Activated CD8-positive, alpha-beta memory T cell treated with anti-CD3 and anti-CD28 coated beads, Interleukin-2, amount 50 U/mL, for 48 hours (primary cell): ENCODE measurements around the gene ANKRD28.
"Not testable (repeated sequence)": the region's sequence is repeated elsewhere in the genome, so short reads cannot be mapped to it uniquely, and the experiment has no call there.

Experiments
- DNase-seq: peaks from one replicate; pipeline ENCODE4 v3.0.0-alpha.2; 2020

The ANKRD28 gene

DNA sequence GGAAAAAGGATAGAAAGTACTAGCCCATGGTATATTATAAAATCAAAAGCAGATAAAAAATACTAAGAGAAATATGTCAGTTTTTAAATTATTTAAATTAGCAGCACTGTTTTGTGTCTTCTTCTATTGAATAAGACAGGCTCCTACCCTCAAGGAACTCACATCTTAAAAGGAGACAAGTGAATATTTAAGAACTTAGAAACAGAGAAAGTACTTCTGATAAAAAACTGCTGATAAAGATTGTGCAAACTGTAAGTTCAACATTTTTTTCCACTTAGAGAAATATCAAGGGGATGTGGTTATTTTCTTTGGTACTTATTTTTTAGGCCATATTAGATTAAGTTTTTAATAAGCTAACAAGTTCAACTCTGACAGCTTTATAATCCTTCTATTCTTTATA, 3.0 kb upstream of the ANKRD28 start:
- DNase-seq: no peak

DNA sequence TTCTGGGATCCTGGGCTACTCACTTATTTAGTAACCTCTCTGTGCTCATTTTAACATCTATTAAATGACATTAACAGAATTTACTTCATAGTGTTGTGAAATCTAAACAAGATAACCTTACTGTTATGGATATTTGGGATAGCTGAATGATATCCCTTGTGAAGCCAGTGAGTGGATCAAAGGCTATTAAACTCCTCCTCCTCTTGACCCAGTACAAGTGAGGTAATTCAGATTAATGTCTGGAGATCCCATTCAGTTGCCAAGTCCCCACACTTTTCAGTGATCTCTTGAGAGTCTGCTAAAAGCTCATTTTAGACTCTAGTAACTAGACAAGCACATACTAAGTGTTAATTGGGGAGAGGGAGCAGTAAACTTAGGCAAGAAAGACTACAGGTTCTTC, 2.5 kb upstream of the ANKRD28 start:
- DNase-seq: no peak

DNA sequence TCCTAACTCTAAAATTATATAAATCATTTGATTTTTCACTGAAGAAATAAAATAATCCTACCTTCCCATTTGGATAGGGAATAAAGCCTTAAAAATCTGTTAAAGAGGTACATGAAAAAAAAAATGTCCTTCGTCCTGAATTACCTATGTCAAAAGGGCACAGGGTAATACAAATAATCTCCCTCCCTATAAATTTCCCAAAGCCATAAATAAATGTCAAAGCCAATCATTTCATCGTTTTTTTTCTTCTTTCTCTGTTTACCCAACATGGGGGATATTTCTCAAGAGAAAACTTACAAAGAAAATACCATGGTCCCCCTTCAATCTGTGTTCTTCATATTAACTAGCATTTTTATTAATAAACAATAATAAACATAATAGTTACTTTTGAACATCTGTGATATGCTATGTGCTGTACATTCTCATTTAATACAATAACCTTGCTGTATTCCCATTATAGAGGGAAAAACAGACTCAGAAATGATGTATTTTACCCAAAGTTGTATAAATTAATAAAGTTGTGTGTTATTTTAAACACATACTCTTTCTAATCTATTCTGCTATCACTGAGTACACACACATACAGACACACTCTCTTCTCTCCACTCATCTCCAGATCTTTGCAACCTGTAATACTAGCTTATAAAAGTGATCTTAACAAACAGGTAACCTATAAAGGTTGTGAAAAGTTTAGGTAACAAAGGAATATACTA, 910 bp upstream of the ANKRD28 start:
- no peak for DNase-seq

DNA sequence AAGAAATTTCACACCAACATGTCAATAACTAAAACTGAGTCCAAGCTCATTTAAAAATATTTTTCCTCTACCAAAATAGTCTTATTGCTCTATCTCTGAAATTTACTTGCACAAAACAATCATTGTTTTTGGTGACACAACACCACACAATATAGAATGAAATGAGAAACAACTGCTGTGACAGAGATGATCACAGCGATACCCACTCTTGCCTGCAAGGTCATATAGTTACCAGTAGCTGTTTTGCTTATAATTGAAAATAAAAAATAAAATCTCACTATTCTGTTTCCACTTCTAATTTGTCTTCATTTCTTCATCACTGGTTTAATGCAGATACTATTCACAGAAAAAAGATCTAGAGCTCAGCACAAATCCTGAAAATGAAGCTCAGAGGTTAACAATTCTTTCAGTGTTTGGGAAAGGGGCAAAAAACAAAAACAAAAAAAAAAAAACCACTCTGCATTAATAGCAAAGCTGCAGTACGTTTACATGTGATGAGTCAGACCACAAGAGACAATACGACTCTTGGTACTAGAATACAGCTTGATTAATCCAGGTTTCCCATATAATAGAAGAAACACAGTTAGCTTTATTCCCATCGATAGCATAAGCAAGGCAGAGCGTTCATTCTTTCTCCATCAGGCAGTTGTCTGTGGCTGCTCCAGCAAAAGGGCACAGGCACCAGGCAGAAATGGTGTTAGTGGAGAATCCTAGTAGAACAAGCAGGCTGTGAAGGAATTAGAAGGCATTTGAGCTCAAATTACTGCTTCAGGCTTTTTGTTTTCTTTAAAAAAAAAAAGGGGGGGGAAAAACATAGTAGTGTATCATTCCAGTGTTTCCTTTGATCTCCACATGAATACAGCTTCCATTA, 773 bp downstream of the ANKRD28 start:
- DNase-seq: no peak

DNA sequence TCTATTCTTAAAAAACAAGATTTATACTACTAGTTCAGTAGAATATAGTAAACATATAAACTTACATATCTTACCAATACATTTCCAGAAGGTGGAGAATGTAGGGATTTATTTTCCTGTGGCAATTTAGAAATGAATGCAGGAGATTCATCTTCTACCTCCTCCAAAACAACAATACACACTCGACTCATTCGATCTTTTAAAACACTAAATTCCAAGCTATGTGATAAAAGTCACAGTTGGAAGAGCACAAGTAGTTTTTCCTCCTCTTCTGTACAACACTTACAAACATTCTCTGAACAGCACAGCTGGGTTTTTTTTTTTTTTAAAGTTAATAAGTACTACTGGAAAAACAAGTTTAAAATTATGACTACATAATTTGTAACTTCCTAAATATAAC, 1.4 kb downstream of the ANKRD28 start:
- DNase-seq: no peak

DNA sequence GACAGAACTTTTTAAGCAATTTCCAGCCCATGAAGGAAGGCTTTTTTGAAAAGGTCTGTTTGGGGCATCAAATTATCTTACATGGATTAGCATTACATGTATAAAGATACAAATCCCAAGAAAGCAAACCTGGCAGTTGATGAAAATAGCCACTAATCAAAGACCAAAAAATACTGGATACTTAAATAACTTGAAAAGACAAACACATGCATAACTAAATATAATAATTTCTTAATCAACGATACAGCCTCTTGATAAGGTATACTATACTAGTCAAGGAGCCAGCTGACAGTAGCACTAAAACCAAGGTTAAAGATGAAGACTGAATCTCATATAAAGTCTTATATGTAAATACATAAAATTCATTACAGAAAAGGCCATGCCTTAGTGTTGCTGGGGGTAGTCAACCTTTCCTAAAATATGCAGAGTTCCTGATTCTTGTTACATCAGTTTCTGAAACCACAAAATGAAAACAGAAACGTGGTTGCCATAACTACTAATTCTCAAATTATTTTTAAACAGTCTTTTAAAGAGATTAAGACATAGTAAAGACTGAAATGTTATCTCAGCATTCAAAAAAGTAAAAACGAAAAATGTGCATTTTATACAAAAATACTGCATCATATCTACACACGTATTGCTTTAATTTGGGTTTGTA, 2.0 kb downstream of the ANKRD28 start:
- DNase-seq: no peak

DNA sequence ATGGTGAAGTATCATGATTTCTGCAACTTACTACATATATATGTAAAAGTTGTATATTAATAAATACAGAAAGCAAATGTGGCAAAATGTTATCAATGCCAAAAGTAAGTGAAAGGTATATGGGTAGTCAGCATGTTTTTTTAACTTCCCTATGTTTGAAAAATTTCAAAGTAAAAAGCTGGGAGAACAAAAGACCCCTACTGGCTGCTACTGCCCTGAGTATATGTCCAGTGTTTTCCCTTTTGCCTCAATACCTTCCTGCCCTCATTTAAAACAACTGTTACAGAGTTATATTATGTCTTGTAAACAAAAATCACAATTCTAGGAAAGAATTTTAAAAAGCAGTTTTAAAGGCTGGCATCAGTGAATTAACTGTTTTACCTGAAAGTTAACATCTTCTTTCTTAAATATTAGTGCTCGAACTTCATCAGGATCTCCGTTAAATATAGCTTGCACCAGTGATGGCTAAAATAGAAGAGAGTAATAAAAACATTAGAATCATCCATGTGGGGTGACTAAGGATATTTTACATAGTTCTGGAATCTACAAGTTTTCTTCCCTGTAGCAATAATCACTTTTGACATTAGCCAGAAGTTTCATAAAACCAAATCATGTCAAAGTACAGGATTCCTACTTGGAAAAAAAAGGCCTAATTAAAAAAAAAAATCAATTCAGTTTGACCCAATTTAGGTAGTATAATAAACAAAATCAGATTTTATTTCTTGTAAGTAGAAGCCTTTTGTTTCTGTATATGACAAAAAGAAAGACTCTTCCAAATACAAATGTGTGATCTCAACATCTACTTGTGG, 2.7 kb downstream of the ANKRD28 start:
- DNase-seq: no peak

DNA sequence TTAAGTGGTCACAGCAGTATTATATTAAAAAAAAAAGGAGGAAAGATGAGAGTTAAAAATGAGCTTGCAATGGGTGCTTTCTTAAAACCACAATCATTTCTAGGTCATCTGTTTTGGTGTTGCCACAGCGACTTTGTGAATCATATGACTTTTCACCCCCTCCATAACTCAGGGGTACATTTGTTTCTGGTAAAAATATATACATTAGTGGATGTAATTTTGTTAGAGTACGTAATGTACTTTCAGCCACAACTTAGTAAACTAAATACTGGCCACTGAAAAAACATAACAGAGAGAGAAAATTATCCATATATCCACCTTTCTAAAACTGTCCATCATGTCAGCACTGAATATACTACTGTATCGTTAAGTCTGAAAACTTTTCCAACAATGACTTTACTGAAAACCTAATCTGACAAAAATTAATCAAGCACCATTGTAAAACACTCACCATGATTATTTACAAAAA, 3.4 kb downstream of the ANKRD28 start:
- no peak for DNase-seq

DNA sequence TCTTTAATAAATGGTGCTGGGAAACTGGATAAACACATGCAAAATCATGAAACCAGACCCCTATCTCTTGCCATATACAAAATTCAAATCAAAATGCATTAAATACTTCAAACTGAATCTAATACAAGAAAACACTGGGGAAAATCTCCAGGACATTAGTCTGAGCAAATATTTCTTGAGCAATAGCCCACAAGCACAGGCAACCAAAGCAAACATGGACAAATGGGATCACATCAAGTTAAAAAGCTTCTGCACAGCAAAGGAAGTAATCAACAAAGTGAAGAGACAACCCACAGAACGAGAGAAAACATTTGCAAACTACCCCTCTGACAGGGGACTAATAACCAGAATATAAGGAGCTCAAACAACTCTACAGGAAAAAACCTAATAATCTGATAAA, 6.3 kb downstream of the ANKRD28 start:
- DNase-seq: no peak

DNA sequence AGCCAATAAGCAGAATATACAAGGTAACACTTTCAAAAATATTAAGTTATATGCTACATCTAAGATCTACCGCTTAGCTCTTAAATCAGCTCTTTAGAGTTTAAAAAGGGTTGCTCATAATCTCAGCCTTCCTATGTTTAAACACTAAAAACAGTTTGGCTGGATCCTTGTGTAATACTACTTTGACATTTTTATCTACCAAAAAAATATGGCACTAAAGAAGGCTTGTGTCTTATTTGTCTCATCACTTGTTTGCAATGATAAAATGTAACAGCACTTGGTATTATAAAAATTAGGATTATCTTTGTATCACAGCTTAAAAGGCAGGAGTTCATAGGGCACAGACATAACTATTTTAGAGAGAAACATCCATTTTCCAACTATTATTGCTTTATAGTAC, 9.8 kb downstream of the ANKRD28 start:
- DNase-seq: no peak

DNA sequence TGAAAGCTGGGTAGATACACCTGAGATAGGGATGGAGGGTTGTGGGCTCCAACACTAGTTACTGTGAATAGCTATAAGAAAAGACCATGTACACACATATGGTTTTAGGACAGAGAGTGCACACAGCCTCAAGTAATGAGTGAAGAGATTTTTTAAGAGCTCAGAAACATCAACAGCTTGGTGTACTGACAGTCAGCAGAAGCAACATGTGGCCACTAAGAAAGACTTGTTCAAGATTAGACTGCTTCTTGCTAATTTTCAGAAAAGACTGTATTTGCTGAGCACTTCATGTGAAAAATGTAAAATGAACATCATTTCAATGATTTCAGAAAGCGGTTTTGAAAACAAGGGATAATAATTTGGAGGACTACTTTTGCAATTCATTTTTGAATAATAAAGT, 10.3 kb downstream of the ANKRD28 start:
- DNase-seq: no peak

DNA sequence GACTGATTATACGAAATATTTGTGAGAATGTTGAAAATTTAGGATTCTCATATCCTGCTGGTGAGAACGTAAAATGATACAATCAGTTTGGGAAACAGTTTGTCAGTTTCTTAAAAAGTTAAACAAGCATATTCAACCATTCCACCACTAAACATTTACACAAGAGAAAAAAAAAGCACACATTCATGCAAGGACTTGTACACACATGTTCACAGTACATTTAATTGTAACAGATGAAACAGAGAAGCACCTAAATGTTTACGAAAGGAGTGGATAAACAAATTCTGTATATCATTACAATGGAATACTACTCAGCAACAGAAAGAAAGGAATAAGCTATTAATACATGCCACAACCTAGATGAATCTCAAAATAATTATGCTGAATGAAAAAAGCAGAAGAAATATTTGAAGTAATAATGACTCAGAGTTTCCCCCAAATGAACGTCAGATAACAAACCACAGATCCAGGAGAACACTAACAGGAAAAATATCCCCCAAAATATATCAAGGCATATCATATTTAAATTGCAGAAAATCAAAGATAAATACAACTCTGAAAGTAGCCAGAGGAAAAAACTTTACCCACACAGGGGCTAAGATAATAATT, 14.3 kb downstream of the ANKRD28 start:
- no peak for DNase-seq

DNA sequence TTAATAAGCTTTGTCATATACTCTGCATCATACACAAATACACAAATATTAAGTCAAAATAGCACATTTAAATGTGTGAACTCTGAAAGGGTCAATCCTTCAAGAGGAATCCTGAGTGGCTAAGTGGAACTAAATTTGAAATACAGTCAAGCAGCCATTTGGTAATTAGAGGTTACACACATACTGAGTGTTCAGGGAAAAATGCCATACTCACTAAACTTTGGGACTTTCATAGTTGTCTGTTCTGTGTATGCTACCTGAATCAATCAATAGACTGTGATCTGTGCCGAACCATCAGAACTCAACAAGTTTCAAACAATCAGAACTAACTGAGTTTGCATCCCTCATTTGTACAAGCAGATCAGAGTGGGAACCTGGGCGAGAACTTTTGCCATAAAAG, 15.3 kb downstream of the ANKRD28 start:
- no peak for DNase-seq

DNA sequence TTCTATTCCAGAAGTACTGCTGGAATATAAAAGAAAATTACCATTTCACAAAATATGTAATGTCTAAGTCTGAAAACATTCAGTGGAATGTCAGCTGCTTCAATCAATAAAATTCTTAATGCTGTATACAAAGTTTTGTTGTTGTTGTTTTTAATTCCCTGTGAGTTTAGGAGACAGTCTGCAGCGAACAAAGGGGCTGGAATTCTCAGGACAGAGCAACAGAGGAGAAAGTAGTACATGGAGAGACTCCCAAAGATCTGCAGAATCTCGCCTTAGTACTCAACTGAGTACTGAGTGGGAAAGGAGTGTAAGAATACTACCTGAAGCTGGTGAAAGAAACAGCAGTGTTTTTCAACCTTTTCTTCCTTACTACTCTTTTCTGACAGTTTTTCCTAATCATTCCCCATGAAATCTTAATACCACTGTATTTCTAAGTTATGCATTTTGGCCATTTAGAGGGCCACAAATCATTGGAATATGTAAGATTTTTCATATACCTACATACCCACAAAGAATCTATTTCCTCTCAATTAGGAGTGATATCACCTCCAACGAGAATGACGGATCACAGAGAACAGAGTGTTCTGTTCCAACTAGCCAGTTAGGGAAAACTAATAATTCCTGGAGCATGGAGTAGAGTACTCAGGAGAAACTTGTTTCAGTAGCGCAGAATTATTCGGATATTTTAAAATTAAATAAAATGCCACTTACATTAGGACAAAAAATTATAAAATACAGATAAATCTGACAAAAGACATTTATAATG, 16.0 kb downstream of the ANKRD28 start:
- DNase-seq: no peak

DNA sequence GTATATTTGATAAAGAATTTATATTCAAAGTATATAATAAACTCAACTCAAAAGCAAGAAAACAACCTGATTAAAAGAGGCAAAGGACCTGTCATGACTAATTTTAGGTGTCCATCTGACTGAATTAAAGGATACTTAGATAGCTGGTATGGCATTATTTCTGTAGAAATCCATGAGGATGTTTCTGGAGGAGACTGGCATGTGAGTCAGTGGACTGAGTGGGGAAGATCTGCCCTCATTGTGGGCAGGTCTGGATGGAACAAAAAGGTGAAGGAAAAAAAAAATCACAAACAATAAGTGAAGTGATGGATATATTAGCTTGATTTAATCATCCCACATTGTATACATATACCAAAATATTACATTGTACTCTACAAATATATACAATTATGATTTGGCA, 16.6 kb downstream of the ANKRD28 start:
- DNase-seq: no peak

DNA sequence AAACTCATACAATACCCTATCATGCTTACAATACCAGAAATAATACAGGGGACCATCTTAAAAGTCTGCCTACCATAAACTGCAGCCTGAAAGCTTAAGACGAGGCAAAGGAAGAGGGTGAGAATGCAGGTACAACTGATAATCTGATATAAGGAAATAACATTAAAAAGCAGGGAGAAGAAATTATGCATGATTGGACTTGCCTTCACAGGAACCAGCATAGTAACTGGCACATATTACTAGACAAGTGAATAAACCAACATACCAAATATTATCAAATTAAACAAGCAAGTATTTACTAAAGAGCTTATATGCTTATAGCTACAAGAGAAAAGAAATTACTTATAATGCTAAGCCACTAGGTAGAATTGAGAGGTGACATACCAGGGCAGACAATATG, 18.7 kb downstream of the ANKRD28 start:
- no peak for DNase-seq

DNA sequence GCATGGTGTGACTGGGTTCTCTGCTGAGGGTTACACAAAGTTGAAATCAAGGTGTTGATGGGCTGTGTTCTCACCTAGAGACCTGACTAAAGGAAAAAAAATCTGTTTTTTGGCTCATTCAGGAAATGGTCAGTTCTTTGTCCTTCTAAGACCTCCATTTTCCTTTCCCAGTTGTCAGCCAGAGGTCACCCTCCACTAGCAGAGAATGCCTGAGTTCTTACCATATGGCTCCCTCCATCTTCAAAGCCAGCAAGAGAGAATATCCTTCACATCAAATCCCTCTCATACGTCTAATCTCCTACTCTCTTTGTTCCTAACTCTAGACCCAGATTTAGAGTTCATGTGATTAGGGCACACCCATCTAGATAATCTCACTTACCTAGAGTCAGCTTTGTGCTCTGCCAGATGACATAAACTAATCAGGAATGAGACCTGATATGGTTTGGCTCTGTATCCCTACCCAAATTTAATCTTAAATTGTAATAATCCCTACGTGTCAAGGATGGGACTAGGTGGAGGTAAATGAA, 19.4 kb downstream of the ANKRD28 start:
- no peak for DNase-seq

DNA sequence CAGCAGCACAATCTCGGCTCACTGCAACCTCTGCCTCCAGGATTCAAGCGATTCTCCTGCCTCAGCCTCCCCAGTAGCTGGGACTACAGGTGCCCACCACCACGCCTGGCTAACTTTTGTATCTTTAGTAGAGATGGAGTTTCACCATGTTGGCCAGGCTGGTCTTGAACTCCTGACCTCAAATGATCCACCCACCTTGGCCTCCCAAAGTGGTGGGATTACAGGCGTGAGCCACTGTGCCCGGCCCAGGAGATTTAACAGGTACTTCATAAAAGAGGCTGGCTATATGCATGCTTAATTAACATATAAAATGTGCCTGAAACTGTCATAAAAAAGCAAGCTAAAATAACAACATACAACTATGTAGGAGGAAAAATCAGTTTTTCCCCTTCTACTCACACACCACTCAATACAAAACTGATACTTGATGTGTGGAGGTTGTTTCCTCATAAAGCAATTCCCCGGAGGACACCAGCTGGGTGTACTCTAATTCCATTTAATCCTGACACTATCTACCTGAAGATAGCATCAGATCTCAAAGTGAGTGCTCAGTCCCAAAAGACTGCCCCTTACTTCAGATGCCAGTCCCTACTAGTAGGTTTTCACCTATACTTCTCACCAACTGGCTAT, 22.7 kb downstream of the ANKRD28 start:
- DNase-seq: not testable (repeated sequence)

DNA sequence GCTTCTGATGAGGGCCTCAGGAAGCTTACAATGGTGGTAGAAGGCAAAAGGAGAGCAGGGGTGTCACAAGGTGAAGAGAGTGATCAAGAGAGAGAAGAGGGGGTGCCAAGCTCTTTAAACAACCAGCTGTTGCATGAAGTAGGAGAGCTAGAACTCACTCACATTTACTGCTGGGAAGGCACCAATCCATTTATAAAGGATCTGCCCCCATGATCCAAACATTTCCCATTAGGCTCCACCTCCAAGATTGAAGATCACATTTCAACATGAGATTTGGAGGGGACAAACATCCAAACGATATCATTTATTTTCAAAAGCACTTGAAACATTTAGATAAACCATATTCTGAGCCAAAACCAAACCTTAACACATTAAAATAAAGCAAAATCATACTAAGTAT, 26.3 kb downstream of the ANKRD28 start:
- no peak for DNase-seq

DNA sequence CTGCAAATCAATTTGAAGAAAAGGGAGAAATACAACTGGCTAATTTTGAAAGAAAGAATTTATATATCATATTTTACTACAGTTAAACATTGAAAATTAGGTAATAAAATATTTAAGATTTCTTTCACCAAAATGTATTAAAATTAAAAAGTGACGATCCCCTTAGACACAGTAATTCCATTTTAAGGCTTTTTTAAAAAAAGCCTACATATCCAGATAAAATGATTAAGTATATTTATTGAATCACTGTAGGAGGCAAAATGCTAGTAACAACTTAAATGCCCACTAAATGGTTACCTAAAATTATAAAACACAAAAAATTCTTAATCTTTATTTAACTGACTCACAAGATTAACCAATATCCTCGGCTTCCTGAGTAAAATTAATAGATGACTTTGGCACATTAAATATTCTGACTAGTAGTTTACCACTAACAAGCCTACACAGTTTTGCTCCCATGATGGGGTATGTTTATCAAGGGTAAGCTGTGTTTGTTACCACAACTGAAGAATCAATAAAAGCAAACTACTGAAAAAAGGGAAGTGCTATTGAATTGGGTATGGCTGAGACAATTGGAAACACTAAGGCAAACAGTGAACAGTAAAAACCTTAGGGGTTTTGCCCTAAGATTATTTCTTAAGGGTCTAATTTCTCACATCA, 28.4 kb downstream of the ANKRD28 start:
- no peak for DNase-seq
